HL-60 (cell line): Measurements from ENCODE around the gene KHDC3L.

Source experiments
- DNase-seq, 2 experiments: peaks; one replicate each; pipeline ENCODE4 v3.0.0-alpha.2; 2010 to 2020; ENCODE audit warnings: low read depth in 1 of 2, low spot score in 1 of 2
- H3K27ac ChIP-seq: fragments of 250-450 bp; sonication (Bioruptor Pico); replicated peaks from 2 replicates; pipeline ENCODE4 v1.5.1; 2020; ENCODE audit warnings: mild to moderate bottlenecking, moderate library complexity
- H3K27me3 ChIP-seq: fragments of 250-450 bp; sonication (Bioruptor Pico); 2 replicates; pipeline ENCODE4 v1.5.1; 2021; ENCODE audit warnings: mild to moderate bottlenecking, moderate library complexity; ENCODE audit not compliant: insufficient read depth, poor library complexity, severe bottlenecking
- H3K4me3 ChIP-seq: replicated peaks from 2 replicates; pipeline ENCODE4 v1.5.1; 2011; ENCODE audit warnings: mild to moderate bottlenecking, control low read depth, low read length; ENCODE audit not compliant: insufficient read depth
- CTCF ChIP-seq: IDR thresholded peaks from one replicate; pipeline ENCODE4 v1.5.1; 2011; ENCODE audit warnings: low read length, control low read depth, inconsistent platforms; ENCODE audit not compliant: insufficient read depth
- GABPA ChIP-seq: IDR thresholded peaks from 2 replicates; pipeline ENCODE4 v1.6.1; 2012; ENCODE audit warnings: low read depth
- POLR2AphosphoS5 ChIP-seq: IDR thresholded peaks from 2 replicates; pipeline ENCODE4 v1.6.1; 2012; ENCODE audit warnings: low read depth
- REST ChIP-seq: IDR thresholded peaks from 2 replicates; pipeline ENCODE4 v1.6.1; 2012; ENCODE audit warnings: low read depth; ENCODE audit not compliant: insufficient replicate concordance
- SPI1 ChIP-seq: IDR thresholded peaks from 2 replicates; pipeline ENCODE4 v1.6.1; 2012; ENCODE audit warnings: low read depth, mild to moderate bottlenecking, borderline replicate concordance

Gene KHDC3L

GRCh38 chr6:73329201-73329600 lies 33.3 kb upstream of the KHDC3L start:
- Histone ChIP-seq H3K27me3 (peaks cover 3% of the 10 kb centered on the region), H3K4me3 (no peak overlapping the region), H3K27ac (no peak overlapping the region)
- DNase-seq, result no peak
- no peak for TF ChIP-seq POLR2AphosphoS5
- TF ChIP-seq GABPA, result no peak
- TF ChIP-seq REST, result no peak
- no peak for TF ChIP-seq SPI1
- no peak for TF ChIP-seq CTCF

- TF ChIP-seq REST (no peak), CTCF (no peak), SPI1 (no peak), POLR2AphosphoS5 (no peak), GABPA (no peak)
- H3K4me3 ChIP-seq, result no peak overlapping the region
- DNase-seq, result no peak
- no peak overlapping the region for H3K27ac ChIP-seq
- no peaks in the 10 kb centered on the region for H3K27me3 ChIP-seq
Measured at GRCh38 chr6:73339340-73339739, 23.1 kb upstream of the KHDC3L start.

GRCh38 chr6:73340048-73340447 lies 22.4 kb upstream of the KHDC3L start:
- no peak for DNase-seq
- H3K27me3 ChIP-seq, result no peaks in the 10 kb centered on the region
- no peak overlapping the region for H3K4me3 ChIP-seq
- H3K27ac ChIP-seq, result no peak overlapping the region
- no peak for TF ChIP-seq REST
- TF ChIP-seq CTCF, result no peak
- TF ChIP-seq GABPA, result no peak
- no peak for TF ChIP-seq SPI1
- no peak for TF ChIP-seq POLR2AphosphoS5
